Esophagus muscularis mucosa (tissue), 3 donors: ENCODE results near the gene PCNX1.

Source experiments
- POLR2A ChIP-seq: fragments of 450-650 bp; IDR thresholded peaks from one replicate; pipeline ENCODE4 v1.6.1; 2017; ENCODE audit warnings: antibody characterized with exemption, moderate library complexity, mild to moderate bottlenecking, low read depth
- TF ChIP-seq, protein P1 (sequence below), 3 experiments: fragments of 200-600 bp in 2 of 3; fragments of 450-650 bp in 1 of 3; sonication (generic) in 2 of 3; IDR thresholded peaks; one replicate each; pipeline ENCODE4 v1.5.1; 2017 to 2019; ENCODE audit warnings: antibody characterized with exemption in 3 of 3, mild to moderate bottlenecking in 2 of 3, moderate library complexity in 1 of 3

DNA sequence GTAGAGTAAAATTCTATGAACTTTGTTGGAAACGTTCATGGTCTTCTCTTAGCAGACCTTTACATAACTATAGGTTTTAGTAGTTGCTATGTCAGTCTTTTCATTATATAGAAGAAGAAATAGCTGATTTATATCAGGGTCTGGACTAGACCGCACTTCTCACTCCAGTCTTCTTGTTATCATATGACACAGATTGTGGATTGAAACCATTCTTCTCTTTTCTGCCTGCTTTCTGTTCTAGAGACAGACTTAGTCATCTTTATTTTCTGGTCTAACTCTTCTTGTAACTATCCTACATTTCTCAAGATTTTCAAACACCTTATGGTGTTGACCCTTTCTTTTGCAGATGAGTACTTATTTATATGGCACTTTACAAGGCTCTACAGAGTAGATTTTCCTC is 55.7 kb downstream of the PCNX1 start:
- TF ChIP-seq, protein P1, sequence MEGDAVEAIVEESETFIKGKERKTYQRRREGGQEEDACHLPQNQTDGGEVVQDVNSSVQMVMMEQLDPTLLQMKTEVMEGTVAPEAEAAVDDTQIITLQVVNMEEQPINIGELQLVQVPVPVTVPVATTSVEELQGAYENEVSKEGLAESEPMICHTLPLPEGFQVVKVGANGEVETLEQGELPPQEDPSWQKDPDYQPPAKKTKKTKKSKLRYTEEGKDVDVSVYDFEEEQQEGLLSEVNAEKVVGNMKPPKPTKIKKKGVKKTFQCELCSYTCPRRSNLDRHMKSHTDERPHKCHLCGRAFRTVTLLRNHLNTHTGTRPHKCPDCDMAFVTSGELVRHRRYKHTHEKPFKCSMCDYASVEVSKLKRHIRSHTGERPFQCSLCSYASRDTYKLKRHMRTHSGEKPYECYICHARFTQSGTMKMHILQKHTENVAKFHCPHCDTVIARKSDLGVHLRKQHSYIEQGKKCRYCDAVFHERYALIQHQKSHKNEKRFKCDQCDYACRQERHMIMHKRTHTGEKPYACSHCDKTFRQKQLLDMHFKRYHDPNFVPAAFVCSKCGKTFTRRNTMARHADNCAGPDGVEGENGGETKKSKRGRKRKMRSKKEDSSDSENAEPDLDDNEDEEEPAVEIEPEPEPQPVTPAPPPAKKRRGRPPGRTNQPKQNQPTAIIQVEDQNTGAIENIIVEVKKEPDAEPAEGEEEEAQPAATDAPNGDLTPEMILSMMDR (IDR thresholded peaks at IDR 0.05) = no peak
- TF ChIP-seq POLR2A = no peak
